ENCODE results near the gene RETREG1.

Gene RETREG1

DNA sequence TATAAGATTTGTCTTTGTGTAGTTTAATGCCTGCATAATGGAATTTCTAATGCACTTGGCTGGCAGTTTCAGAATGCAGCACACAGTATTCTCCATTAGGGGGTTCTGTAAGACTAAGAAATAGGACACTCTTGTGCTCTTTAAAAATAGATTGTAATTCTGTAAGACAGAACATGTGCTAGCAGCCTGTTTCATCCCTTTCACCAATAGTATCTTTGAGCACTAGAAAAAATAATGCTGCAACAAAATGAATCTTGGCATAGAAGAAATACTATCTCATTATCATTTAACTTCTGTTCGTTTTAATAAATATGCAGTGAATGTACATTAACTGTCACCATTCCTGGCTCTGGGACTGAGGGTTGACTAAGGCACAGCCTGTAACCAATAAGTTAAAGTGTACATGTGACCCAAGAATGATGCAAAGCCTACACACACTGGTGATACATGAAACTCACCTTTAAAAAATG lies 127.4 kb downstream of the RETREG1 start:
- peak; percentile 33 for DNase-seq (ENCODE audit: low read depth)
- no peak overlapping the region for H3K4me3 ChIP-seq (ENCODE audit: low read depth, low read length)
- peak; percentile 57 for TF ChIP-seq CTCF (IDR thresholded peaks at IDR 0.05; ENCODE audit: control insufficient read depth, extremely low read depth, insufficient read depth)

- TF ChIP-seq CTCF (IDR thresholded peaks at IDR 0.05; ENCODE audit: control insufficient read depth, extremely low read depth, insufficient read depth), result no peak
- no peak for DNase-seq (ENCODE audit: low read depth)
- H3K4me3 ChIP-seq (ENCODE audit: low read depth, low read length), result no peak overlapping the region
Observed at GRCh38 chr5:16487456-16487855, 129.3 kb downstream of the RETREG1 start.

DNA sequence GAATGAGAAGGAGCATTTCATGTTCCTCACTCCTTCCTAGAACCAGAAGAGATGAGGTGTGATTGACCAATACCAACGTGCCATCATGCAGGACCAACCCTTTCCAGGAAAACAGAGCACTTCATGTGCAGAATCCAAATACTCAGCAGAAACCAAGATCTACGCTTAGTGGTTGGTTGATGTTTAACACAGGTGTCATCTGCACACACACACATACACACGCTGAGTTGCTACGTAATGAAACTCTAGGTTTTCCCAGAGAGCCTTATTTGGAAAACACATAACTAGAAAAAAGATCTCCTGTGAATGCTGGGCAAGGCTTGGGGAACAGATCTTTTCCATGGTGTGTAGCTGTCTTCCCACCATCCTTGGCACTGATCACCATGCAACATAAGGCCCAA lies 130.1 kb downstream of the RETREG1 start:
- H3K4me3 ChIP-seq (ENCODE audit: low read depth, low read length), result no peak overlapping the region
- no peak for TF ChIP-seq CTCF (IDR thresholded peaks at IDR 0.05; ENCODE audit: control insufficient read depth, extremely low read depth, insufficient read depth)
- DNase-seq (ENCODE audit: low read depth), result no peak

GRCh38 chr5:16485656-16486055 lies 131.1 kb downstream of the RETREG1 start:
- no peak overlapping the region for H3K4me3 ChIP-seq (ENCODE audit: low read depth, low read length)
- no peak for DNase-seq (ENCODE audit: low read depth)
- no peak for TF ChIP-seq CTCF (IDR thresholded peaks at IDR 0.05; ENCODE audit: control insufficient read depth, extremely low read depth, insufficient read depth)

- no peak for DNase-seq (ENCODE audit: low read depth)
- H3K4me3 ChIP-seq (ENCODE audit: low read depth, low read length), result no peak overlapping the region
- no peak for TF ChIP-seq CTCF (IDR thresholded peaks at IDR 0.05; ENCODE audit: control insufficient read depth, extremely low read depth, insufficient read depth)
Observed at GRCh38 chr5:16484081-16484480, 132.7 kb downstream of the RETREG1 start.

- peak; percentile 57 for DNase-seq (ENCODE audit: low read depth)
- no peak overlapping the region for H3K4me3 ChIP-seq (ENCODE audit: low read depth, low read length)
- TF ChIP-seq CTCF (IDR thresholded peaks at IDR 0.05; ENCODE audit: control insufficient read depth, extremely low read depth, insufficient read depth), result no peak
Observed at GRCh38 chr5:16483361-16483760, 133.4 kb downstream of the RETREG1 start.

GRCh38 chr5:16482891-16483290 lies 133.9 kb downstream of the RETREG1 start:
- DNase-seq (ENCODE audit: low read depth), result no peak
- H3K4me3 ChIP-seq (ENCODE audit: low read depth, low read length), result no peak overlapping the region
- TF ChIP-seq CTCF (IDR thresholded peaks at IDR 0.05; ENCODE audit: control insufficient read depth, extremely low read depth, insufficient read depth), result no peak

Measured in LNCaP clone FGC (cell line).